GM19468 (cell line): Measurements from ENCODE around the gene EQTN.
A peak's percentile ranks its signal among the peaks of the same experiment; 100 is the strongest.

Experiments
- ATAC-seq: cut with Tn5 transposase; IDR thresholded peaks from one replicate; pipeline ENCODE4 v1.9.1; 2021; ENCODE audit warnings: mild to moderate bottlenecking, moderate library complexity, moderate number of reproducible peaks; ENCODE audit not compliant: unreplicated experiment; ENCODE audit errors: extremely low read depth

Gene EQTN

DNA sequence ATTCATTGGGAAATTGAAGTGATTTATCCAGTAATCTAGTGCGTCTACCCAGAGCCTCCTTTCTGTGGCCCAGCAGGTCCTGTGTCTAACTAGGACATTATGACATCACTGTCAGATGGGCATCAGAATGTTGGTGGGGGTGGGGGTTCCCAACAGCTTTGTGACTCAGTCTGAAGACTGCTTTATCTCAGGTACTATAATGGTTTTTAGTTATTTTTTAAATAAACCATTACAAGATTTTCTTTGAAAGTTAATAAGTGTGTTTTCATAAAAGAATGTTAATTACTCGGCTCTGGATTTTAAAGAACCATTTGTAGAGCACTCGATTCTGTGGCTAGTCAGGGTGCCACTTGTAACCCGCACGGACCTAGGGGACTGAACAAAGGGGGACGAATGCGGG, at the start of gene EQTN:
Gene EQTN (minus strand): TSS at position 101 of the 400 bp plus-strand sequence. CDS start 95 bp downstream, at position 6.
- no peak for ATAC-seq

- ATAC-seq: no peak
These were observed 47.8 kb upstream of the EQTN start for GRCh38 chr9:27344776-27345175.

- no peak for ATAC-seq
These were observed 44.8 kb upstream of the EQTN start for GRCh38 chr9:27341545-27342294.

DNA sequence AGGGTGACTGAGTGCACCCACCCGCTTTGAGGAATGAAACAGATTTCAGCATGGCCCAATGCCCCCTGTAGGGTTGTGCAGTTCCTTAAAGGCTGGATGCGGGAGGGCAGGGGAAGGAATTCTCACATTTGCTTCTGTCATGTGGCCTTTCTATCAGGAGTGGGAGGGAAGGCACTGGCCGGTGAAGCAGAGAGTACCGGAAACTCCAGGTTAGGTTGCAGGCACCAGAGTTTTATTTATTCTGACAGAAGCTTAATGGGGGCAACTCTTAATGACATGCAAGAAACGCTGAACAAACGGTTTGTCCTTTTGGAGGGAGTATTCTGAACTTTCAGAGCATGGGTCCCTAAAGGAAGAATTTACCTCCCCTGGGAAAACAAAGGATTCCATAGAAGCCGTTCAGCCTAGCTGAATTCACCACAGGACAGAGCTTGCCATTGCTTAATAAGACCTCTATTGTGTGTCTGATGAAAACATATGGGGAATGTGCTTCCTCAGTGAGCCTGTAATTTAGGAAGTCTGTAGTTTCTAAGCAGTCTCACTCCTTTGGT, 44.1 kb upstream of the EQTN start:
- ATAC-seq: no peak

GRCh38 chr9:27340285-27340674, 43.3 kb upstream of the EQTN start:
- ATAC-seq: no peak

DNA sequence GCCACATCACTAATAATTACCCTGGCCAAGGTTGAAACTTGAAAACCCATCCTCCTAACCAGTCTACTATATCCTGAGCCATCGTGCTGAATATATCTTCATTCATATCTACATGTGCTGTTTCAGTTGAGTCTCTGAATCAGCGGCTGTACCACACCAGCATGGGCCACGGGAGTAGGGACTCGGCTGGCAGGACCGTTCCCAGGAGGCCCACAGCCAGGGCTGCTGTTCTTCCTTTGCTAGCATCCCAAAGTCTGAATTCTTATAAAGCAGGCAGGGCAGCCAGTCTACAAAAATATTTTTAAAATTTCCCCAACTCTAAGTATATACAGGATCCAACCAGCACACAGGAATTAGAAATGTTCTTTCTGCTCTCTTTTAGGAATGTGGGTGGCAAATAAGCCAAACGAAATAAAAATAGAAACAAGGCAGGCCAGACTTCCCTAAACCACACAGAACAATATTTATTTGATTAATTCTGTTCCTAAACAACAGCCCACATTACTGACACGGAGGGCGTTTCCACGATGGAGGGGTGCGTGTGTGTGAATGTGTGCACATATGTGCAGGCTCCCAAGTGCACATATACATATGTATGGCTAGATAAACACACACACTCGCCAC, 42.8 kb upstream of the EQTN start:
- no peak for ATAC-seq

DNA sequence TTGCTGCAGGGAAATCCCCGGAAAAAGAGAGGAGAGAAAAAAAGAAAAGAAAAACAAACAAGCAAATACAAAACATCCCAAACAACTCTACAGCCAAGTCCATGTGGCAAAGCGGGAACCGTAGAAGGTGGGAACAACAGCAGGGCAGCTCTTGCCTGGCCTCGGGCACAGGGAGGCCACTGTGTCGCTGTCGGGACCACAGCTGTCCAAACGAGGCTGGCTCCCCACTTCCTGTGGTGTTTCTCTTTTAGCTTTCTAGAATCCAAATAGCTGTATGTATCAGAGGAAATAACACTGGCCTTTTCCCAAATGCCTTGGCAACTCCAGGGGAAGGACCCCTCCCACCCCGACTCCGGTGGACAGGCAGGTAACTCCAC, 41.6 kb upstream of the EQTN start:
- ATAC-seq: no peak

DNA sequence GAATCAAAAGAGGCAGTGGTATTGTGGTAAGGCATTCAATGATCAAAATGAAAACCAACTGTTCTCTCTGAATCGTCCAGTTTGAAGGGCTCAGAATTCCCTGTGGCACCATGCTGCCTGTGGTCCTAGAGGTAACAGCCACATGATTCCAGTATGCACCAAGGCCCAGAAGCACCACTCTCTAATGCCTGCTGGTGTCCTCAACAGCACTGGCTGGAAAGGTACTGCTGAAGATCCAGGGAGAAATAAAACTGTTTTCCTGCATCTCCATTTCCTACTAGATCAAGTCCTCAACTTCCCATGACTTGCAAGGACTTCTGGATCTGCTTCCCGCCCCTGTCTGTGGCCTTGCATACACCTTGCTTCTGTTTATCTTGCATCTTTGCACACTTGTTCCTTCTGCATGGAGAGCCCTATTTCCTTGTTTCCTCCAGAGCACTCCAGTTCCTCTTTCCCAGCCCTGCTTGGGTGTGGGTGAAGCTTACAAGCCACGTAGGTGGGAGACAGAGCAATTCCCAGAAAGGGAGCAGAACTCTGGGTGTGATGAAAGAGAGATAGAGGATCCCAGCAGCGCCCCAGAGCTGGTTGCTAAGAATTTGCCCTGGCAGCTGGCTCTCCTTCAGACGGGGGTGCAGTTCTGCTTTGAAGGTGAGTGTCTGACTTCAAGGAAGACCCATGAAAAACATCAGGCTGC, 41.0 kb upstream of the EQTN start:
- ATAC-seq: no peak

GRCh38 chr9:27337236-27337635, 40.3 kb upstream of the EQTN start:
- no peak for ATAC-seq

- ATAC-seq: no peak
These were observed 39.9 kb upstream of the EQTN start for GRCh38 chr9:27336829-27337228.

GRCh38 chr9:27336126-27336525, 39.2 kb upstream of the EQTN start:
- no peak for ATAC-seq

DNA sequence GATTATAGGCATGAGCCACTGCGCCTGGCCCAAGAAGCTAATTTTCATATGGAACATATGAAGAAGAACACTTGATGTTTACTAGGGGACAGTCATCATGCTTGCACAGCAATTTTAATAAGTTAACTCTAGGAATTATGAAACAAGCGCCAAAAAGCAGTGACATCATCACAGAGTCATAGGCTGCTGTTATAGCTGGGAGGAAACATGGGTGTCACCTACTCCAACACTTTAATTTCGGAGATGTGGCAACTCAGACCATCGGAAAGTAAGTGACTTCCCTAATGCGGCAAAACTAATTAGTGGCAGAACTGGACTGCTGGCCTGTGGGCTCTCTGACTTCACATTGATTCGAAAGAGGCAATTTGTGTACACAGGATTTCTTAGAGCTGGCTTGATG, 38.1 kb upstream of the EQTN start:
- no peak for ATAC-seq

GRCh38 chr9:27333241-27334052, 36.5 kb upstream of the EQTN start:
- ATAC-seq: peak; percentile 76

DNA sequence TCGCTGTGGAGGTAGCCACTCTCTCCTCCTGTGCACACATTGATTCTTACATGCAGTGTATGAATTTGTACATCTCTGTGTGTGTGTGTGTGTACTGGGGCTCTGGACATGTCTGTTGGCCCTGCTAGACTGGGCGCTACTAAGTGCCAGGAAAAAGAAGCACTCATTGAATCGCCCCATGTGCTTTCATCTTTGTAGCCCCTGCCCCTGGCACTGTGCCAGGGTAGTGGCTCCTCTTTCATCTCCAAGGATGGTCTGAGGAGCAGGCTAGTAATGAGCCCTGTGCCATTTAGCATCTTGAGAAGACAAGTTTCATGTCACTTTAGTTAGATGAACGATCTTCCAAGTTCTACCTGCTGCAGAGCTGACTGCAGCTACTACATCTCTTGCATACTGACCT, 34.4 kb upstream of the EQTN start:
- no peak for ATAC-seq

DNA sequence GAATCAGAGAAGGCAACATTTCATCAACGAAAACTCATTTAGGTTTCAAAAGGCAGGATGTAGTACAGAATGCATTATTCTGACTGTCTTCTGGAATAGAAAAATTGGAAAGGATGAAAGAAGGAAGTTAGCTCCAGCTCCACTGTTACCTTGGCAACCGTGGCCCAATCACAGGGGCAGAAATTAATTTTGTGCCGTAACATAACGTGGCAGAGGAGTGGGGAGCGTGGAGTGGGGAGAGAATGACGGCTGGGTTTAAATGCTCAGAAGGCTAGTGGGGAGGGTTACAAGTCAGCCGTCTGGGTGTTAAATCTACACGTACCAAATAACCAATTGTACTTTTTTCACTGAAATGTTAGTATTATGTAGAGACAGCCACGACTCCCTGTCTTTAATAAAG, 32.3 kb upstream of the EQTN start:
- no peak for ATAC-seq

GRCh38 chr9:27328483-27328882, 31.5 kb upstream of the EQTN start:
- ATAC-seq: no peak

- ATAC-seq: no peak
These were observed 14.2 kb upstream of the EQTN start for GRCh38 chr9:27311184-27311583.

- no peak for ATAC-seq
These were observed 13.6 kb upstream of the EQTN start for GRCh38 chr9:27310582-27310981.

GRCh38 chr9:27308691-27309390, 11.9 kb upstream of the EQTN start:
- no peak for ATAC-seq

GRCh38 chr9:27304521-27304920, 7.6 kb upstream of the EQTN start:
- no peak for ATAC-seq
